Endothelial cell of umbilical vein (primary cell): Measurements from ENCODE around the gene MVK. TPM values are rescaled to one million over a fixed set of nuclear protein-coding genes. Genes with fewer than 3 reads are reported as not detected.

Experiments used
- BruUV-seq: library from RNA; stranded (reverse); fragments of 400-500 nt; replicated peaks from 2 replicates; lab custom pipeline; 2021; lab: Mats Ljungman, UMichigan
- CTCF ChIA-PET: fragments of 300-600, 350-600 bp; sonication (Branson Sonifier 250); formaldehyde crosslinking; loops from one replicate; lab custom pipeline; 2021; ENCODE audit warnings: antibody characterized with exemption, inconsistent platforms; lab: Charles Lee
- POLR2A ChIA-PET: fragments of 300-600, 350-600 bp; sonication (Branson Sonifier 250); formaldehyde crosslinking; loops from one replicate; lab custom pipeline; 2021; ENCODE audit warnings: antibody characterized with exemption, inconsistent platforms; lab: Charles Lee
- DNase-seq: peaks from one replicate; pipeline ENCODE4 v3.0.0-alpha.2; 2011; ENCODE audit warnings: low read depth, low spot score
- FAIRE-seq: peaks from 2 replicates; lab custom pipeline; 2011; peaks lifted over from hg19 to GRCh38; lab: Jason Lieb, UNC
- H2AFZ ChIP-seq: 2 replicates; pipeline ENCODE4 v1.6.0; 2012; ENCODE audit warnings: low read depth, low read length, control low read depth, inconsistent platforms
- H3K27ac ChIP-seq: 2 replicates; pipeline ENCODE4 v1.5.1; 2011; ENCODE audit warnings: low read depth, mild to moderate bottlenecking, control low read depth, low read length, moderate library complexity; ENCODE audit not compliant: insufficient read depth
- H3K27me3 ChIP-seq, 2 experiments: 2 replicates each; pipeline versions ENCODE4 v1.6.0 to v1.6.1; 2011; ENCODE audit warnings: low read length in 2 of 2, mixed read lengths in 1 of 2; ENCODE audit not compliant: control insufficient read depth in 2 of 2, insufficient read depth in 2 of 2
- H3K36me3 ChIP-seq, 2 experiments: 2 replicates in 1 of 2; 3 replicates in 1 of 2; pipeline ENCODE4 v1.5.1; 2011; ENCODE audit warnings: low read length in 2 of 2, mild to moderate bottlenecking in 1 of 2, moderate library complexity in 1 of 2; ENCODE audit not compliant: control insufficient read depth in 2 of 2, insufficient read depth in 2 of 2; ENCODE audit errors: extremely low read depth in 1 of 2
- H3K4me1 ChIP-seq: 3 replicates; pipeline ENCODE4 v1.5.1; 2011; ENCODE audit warnings: mild to moderate bottlenecking, low read length; ENCODE audit not compliant: control insufficient read depth, insufficient read depth; ENCODE audit errors: extremely low read depth
- H3K4me2 ChIP-seq: 2 replicates; pipeline ENCODE4 v1.6.1; 2011; ENCODE audit warnings: low read length, control low read depth, mixed read lengths; ENCODE audit not compliant: insufficient read depth
- H3K4me3 ChIP-seq, 3 experiments: fragments of 200-600 bp in 1 of 3; sonication (generic), shearing (Covaris generic) in 1 of 3; replicated peaks in 1 of 3; 2 replicates each; pipeline ENCODE4 v1.5.1; 2011 to 2016; ENCODE audit warnings: control low read depth in 3 of 3, low read length in 3 of 3, mild to moderate bottlenecking in 2 of 3, inconsistent platforms in 1 of 3, low read depth in 1 of 3, moderate library complexity in 1 of 3; ENCODE audit not compliant: insufficient read depth in 1 of 3
- H3K79me2 ChIP-seq: 2 replicates; pipeline ENCODE4 v1.6.0; 2012; ENCODE audit warnings: low read length, inconsistent platforms; ENCODE audit not compliant: control insufficient read depth, insufficient read depth
- H3K9ac ChIP-seq: replicated peaks from 2 replicates; pipeline ENCODE3; 2011; ENCODE audit warnings: low read length, control low read depth; ENCODE audit not compliant: insufficient read depth; ENCODE audit errors: extremely low read depth
- H3K9me1 ChIP-seq: replicated peaks from 3 replicates; pipeline ENCODE4 v1.6.0; 2011; ENCODE audit warnings: mild to moderate bottlenecking, low read length; ENCODE audit not compliant: control insufficient read depth, insufficient read depth; ENCODE audit errors: extremely low read depth
- H3K9me3 ChIP-seq: replicated peaks from 2 replicates; pipeline ENCODE4 v1.5.1; 2012; ENCODE audit warnings: low read length, inconsistent platforms; ENCODE audit not compliant: control insufficient read depth, insufficient read depth
- H4K20me1 ChIP-seq: replicated peaks from 2 replicates; pipeline ENCODE3; 2011; ENCODE audit warnings: mild to moderate bottlenecking, low read length; ENCODE audit not compliant: control insufficient read depth, insufficient read depth; ENCODE audit errors: extremely low read depth
- EZH2 ChIP-seq: IDR thresholded peaks from 2 replicates; pipeline ENCODE4 v1.6.1; 2012; ENCODE audit warnings: borderline replicate concordance, low read depth, mild to moderate bottlenecking, moderate library complexity, low read length, inconsistent platforms; ENCODE audit not compliant: severe bottlenecking
- FOS ChIP-seq: IDR thresholded peaks from 2 replicates; pipeline ENCODE4 v1.6.1; 2011; ENCODE audit warnings: mild to moderate bottlenecking, low read length, moderate library complexity, borderline replicate concordance; ENCODE audit not compliant: insufficient read depth
- GATA2 ChIP-seq: IDR thresholded peaks from 2 replicates; pipeline ENCODE4 v1.7.0; 2011; ENCODE audit warnings: low read depth, mild to moderate bottlenecking, moderate library complexity, mixed read lengths, low read length; ENCODE audit not compliant: insufficient read length, insufficient read depth
- JUN ChIP-seq: IDR thresholded peaks from 2 replicates; pipeline ENCODE4 v1.6.1; 2011; ENCODE audit warnings: borderline replicate concordance, low read depth; ENCODE audit not compliant: insufficient read length, insufficient read depth
- MYC ChIP-seq: IDR thresholded peaks from one replicate; pipeline ENCODE4 v1.6.1; 2011; ENCODE audit warnings: mild to moderate bottlenecking, low read depth, low read length
- POLR2A ChIP-seq: IDR thresholded peaks from 2 replicates; pipeline ENCODE4 v1.6.1; 2012; ENCODE audit warnings: low read depth, mild to moderate bottlenecking, control low read depth, low read length
- POLR2AphosphoS5 ChIP-seq: IDR thresholded peaks from 2 replicates; pipeline ENCODE4 v1.6.1; 2012; ENCODE audit warnings: low read depth, mild to moderate bottlenecking, control low read depth, low read length, moderate library complexity; ENCODE audit not compliant: insufficient read depth
- dilution Hi-C: fragments of 300-500 bp; cut with MboI; formaldehyde crosslinking; loops from one replicate; pipeline ENCODE4 v1.15.0; 2019; ENCODE audit warnings: low sequenced_read_pairs; ENCODE audit not compliant: extremely low pct_ligation_motif_present
- intact Hi-C: fragments of 100-400 bp; cut with micrococcal nuclease; formaldehyde crosslinking; loops from one replicate; pipeline ENCODE4 v1.10.0; 2022
- polyA plus RNA-seq, 4 experiments: library from polyadenylated mRNA; depleted of rRNA in 3 of 4; stranded (reverse) in 3 of 4; unstranded in 1 of 4; fragments of >200 nt; gene quantifications; 2 replicates each; pipeline versions ENCODE4 v1.2.1 to v1.2.3, GENCODE V29; 2011 to 2012; ENCODE audit warnings: missing spikeins in 1 of 4
- total RNA-seq: library from RNA; stranded (reverse); gene quantifications from 2 replicates; pipeline ENCODE4 v1.2.3, GENCODE V29; 2021
- TF ChIP-seq, protein P1 (sequence below): IDR thresholded peaks from 2 replicates; pipeline ENCODE4 v1.6.1; 2011; ENCODE audit not compliant: insufficient read depth, insufficient read length
- TF ChIP-seq, protein P2 (sequence below), 2 donors: IDR thresholded peaks; 1 replicate in 1 of 2; 2 replicates in 1 of 2; pipeline ENCODE4 v1.5.1; 2011; ENCODE audit warnings: low read length in 2 of 2, mild to moderate bottlenecking in 2 of 2, moderate library complexity in 2 of 2, control low read depth in 1 of 2, inconsistent platforms in 1 of 2, low read depth in 1 of 2; ENCODE audit not compliant: insufficient read depth in 1 of 2; ENCODE audit errors: extremely low read depth in 1 of 2

MVK gene
- total and polyA plus RNA-seq, 2 donors (not counting 3 experiments of a cell fraction or from before 2014, with no cell fraction given), result 32.6 to 42.6 TPM

DNA sequence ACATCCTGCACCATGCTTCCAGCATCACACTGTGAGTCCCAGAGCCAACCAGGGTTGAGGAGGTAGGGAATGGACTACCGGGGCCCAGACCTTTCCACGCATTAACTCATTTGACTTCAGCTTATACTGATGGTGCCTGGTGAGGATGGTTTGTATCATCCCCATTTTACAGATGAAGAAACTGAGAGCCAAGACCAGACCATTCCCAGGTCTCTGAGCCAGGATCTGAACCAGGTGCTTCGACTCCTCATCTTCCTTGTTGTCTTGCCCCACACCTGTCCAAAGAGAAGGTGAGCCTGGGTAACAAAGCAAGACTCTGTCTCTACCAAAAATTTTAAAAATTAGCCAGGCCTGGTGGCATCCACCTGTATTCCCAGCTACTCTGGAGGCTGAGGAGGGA is 64.4 kb downstream of the MVK start:
- Histone ChIP-seq H3K4me3 (no peak overlapping the region), H2AFZ (no peak overlapping the region), H3K9me1 (no peaks in the 10 kb centered on the region), H4K20me1 (no peaks in the 10 kb centered on the region), H3K9ac (no peak overlapping the region), H3K4me1 (no peaks in the 10 kb centered on the region), H3K36me3 (no peaks in the 10 kb centered on the region), H3K9me3 (no peaks in the 10 kb centered on the region), H3K27me3 (no peaks in the 10 kb centered on the region), H3K79me2 (no peaks in the 10 kb centered on the region), H3K27ac (no peak overlapping the region), H3K4me2 (no peak overlapping the region)
- intact Hi-C loops (no loop called here), dilution Hi-C loops (no loop called here)
- CTCF ChIA-PET, result interaction anchor here (1.2 to 1.7 kb wide), 2 partner anchors 40 to 244 kb away, joined by 3 read pairs; no protein-coding TSS in a partner anchor
- FAIRE-seq (no peak), DNase-seq (no peak)
- TF ChIP-seq, protein P1, sequence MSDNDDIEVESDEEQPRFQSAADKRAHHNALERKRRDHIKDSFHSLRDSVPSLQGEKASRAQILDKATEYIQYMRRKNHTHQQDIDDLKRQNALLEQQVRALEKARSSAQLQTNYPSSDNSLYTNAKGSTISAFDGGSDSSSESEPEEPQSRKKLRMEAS, result no peak
- TF ChIP-seq JUN, result no peak
- TF ChIP-seq, protein P2, sequence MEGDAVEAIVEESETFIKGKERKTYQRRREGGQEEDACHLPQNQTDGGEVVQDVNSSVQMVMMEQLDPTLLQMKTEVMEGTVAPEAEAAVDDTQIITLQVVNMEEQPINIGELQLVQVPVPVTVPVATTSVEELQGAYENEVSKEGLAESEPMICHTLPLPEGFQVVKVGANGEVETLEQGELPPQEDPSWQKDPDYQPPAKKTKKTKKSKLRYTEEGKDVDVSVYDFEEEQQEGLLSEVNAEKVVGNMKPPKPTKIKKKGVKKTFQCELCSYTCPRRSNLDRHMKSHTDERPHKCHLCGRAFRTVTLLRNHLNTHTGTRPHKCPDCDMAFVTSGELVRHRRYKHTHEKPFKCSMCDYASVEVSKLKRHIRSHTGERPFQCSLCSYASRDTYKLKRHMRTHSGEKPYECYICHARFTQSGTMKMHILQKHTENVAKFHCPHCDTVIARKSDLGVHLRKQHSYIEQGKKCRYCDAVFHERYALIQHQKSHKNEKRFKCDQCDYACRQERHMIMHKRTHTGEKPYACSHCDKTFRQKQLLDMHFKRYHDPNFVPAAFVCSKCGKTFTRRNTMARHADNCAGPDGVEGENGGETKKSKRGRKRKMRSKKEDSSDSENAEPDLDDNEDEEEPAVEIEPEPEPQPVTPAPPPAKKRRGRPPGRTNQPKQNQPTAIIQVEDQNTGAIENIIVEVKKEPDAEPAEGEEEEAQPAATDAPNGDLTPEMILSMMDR (IDR thresholded peaks at IDR 0.05; ENCODE audit: extremely low read depth in 1 of 2, insufficient read depth in 1 of 2, low read depth in 1 of 2, low read length in 2 of 2), result no peak
- no peak for TF ChIP-seq POLR2AphosphoS5
- TF ChIP-seq FOS, result no peak
- TF ChIP-seq GATA2, result no peak
- no peak for TF ChIP-seq MYC
- TF ChIP-seq POLR2A, result no peak
- TF ChIP-seq EZH2, result no peak
- no TSS peak for BruUV-seq
- POLR2A ChIA-PET, result no interaction called here
